ENCODE measurements around the gene FXYD3.

Gene FXYD3

DNA sequence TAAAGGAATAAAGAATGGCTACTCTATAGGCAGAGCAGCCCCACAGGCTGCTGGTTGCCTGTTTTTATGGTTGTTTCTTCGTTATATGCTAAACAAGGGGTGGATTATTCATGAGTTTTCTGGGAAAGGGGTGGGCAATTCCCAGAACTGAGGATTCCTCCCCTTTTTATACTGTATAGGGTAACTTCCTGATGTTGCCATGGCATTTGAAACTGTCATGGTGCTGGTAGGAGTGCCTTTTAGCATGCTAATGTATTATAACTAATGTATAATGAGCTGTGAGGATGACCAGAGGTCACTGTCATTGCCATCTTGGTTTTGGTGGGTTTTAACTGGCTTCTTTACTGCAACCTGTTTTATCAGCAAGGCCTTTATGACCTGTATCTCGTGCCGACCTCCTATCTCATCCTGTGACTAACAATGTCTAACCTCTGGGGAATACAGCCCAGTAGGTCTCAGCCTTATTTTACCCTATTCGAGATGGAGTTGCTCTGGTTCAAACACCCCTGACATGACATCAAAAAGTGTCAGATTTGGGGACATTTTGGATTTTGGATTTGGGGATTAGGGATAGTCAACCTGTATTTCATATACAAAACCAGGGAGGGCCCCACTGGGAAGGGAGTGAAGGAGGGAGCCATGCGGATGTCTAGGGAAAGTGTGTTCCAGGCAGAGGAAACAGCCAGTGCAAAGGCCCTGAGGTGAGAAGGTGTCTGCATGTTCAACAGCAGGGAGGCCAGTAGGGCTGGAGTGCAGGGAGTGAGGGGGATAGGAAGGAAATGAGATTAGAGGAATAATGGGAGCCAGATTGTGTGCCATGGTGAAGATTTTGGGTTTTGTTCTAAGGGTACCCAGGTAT, 49.8 kb downstream of the FXYD3 start:
- no peak for DNase-seq

- DNase-seq = no peak
These were observed 50.8 kb downstream of the FXYD3 start for GRCh38 chr19:35166100-35167063.

DNA sequence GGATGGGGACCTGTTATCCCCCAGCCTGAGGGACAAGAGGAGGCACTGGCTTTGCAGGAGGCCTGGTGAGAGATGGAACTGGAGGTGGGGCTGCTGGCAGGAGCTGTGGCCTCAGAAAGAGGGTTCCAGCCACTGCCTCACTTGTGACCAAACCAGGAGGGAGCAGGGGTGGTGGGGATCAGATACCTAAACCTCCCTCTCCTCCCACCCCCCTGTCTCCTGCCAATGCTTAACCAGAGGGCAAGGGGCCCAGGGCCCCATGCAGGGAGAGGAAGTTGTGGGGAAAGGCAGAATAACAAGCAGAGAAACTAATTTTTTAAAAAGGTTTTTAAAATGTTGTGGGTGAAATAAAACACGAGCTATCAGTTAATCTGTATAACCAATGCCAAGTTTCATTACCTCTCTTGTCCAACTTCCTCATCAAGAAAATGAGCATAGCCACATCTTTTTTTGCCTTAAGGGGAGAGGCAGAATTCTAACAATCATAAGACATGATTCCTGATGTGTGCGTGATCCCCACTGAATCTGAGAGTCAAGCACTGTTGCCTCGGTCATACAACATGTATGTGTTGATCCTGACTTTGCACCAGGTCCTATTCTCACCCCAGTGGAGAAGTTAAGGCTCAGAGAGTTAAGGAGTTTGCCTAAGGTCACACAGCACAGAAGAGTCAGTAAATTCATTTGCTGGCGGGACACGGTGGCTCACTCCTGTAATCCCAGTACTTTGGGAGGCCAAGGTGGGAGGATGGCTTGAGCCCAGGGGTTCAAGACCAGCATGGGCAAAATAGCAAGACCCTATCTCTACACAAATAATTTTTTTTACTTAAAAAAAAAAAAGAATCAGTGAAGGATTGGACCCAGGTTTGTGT, 51.9 kb downstream of the FXYD3 start:
- DNase-seq = no peak

GRCh38 chr19:35168196-35168595, 52.6 kb downstream of the FXYD3 start:
- no peak for DNase-seq

DNA sequence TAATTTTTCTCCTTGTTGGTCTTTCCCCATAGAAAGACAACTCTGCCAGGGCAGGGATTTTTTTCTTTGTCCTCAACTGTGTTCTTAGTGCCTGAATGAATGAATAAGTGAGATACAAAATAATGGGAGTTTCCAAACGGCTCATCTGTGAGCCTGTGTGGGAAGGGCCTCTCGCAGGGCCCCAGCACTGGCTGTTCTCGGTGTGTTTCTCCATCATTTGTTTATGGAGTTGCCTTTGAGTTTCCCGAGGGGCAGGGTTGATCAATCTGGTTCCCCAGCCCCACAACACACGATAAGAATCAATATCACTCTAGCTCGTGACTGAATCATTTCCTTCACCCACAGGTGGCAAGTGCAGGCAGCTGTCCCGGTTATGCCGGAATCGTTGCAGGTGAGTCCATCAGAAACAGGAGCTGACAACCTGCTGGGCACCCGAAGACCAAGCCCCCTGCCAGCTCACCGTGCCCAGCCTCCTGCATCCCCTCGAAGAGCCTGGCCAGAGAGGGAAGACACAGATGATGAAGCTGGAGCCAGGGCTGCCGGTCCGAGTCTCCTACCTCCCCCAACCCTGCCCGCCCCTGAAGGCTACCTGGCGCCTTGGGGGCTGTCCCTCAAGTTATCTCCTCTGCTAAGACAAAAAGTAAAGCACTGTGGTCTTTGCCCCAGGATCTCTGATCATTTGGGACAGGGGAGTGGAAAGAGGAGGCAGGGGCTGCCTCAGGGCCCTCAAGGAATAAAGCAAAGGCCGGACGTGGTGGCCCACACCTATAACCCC, 53.8 kb downstream of the FXYD3 start:
- DNase-seq = no peak

GRCh38 chr19:35170359-35171061, 54.9 kb downstream of the FXYD3 start:
- DNase-seq = no peak

DNA sequence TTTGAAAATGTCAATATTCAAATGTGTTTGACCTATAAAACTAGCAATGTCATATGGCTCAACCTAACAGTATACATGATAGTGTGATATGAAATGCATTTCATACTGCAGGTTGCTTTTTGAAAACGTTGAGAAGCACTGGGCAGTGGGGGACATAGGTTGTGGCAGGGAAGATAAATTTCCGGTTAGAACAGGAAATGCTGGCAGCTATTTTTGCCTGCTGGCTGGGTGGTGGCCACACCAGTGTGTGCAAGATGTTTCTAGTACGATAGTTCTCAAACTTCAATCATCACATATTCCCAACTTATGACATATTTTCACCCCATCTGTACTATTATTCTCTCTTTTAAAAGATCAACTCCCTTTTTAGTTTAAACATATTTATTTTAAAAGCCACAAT, 56.1 kb downstream of the FXYD3 start:
- no peak for DNase-seq

All from NCI-H524 treated with DMSO at 0.1 percent for 48 hours (cell line).